ENCODE results near the gene AFAP1.

Gene AFAP1

GRCh38 chr4:7772711-7773385 lies 166.8 kb downstream of the AFAP1 start:
- TF ChIP-seq REST (IDR thresholded peaks at IDR 0.05; ENCODE audit: insufficient read depth in 1 of 2, low read depth in 2 of 2, low read length in 2 of 2), result no peak
- TF ChIP-seq TAF1 (IDR thresholded peaks at IDR 0.05; ENCODE audit: borderline replicate concordance, insufficient read depth, low read length), result no peak
- no peak for TF ChIP-seq POLR2AphosphoS5 (IDR thresholded peaks at IDR 0.05; ENCODE audit: low read depth, low read length)

DNA sequence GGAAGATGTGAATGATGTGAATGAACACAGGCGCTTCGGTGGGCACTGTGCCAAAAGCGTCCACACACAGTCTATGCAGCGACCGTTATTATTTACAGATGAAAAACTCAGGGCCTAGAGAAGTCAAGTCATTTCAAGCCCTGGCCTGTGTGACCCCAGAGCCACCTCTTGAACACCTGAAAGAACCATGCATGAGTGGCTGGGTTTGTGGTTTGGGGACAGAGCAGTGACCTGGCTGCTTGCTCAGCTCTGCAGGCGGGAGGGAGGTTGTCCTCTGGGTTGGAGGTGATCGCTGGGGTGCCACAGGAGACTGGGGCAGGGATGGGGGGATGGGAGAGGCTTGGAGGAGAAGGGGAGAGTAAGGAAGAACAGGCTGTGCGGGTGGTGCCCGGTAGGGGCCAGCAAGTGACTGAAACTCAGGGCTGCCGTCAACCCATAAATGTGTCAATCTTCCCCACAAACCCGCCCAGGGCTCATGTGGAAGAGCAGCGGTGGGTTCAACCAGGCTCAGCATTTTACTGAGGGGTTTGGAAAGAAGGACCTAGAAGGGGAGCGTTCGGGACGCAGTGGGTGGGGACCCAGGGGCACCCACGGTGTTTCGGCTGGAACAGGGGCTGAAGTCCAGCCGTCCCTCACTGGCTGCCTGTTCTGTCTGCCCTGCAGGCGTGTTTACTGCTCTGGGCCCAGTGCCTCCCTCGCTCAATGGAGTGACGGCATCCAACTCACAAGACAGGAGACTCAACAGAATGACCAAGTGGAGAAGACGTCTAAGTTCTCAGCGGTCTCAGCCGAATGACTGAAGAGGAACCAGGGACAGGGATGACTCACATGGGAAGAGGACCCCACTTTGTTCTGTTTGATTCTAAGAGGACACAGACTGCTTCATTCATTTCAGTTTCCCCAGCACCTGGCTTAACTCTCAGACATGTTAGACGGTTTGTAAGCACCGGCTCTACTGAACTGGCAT lies 167.8 kb downstream of the AFAP1 start:
- TF ChIP-seq TAF1 (IDR thresholded peaks at IDR 0.05; ENCODE audit: borderline replicate concordance, insufficient read depth, low read length) (no peak), REST (IDR thresholded peaks at IDR 0.05; ENCODE audit: insufficient read depth in 1 of 2, low read depth in 2 of 2, low read length in 2 of 2) (no peak), SIN3A (IDR thresholded peaks at IDR 0.05; ENCODE audit: borderline replicate concordance, insufficient read depth, low read length) (no peak), FOXP2 (optimal IDR thresholded peaks at IDR 0.05; ENCODE audit: borderline replicate concordance, extremely low read depth, extremely low read length, insufficient read depth) (peak; percentile 62), POLR2AphosphoS5 (IDR thresholded peaks at IDR 0.05; ENCODE audit: low read depth, low read length) (no peak)

DNA sequence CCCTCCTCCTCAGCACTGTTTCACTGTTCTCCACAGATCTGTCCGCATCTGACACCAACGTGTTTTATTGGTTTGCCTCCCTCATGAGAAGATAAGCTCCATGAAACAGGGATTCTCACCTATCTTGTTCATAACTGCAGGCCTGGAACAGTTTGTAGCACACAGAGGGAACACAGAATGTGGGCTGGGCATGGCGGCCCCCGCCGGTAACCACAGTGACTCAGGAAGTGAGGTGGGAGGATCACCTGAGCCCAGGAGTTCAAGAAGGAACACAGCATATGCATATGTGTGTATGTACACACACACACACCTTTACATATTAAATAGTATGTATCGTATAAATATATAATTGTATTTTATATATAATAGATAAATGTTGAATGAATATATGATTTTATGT lies 168.6 kb downstream of the AFAP1 start:
- TF ChIP-seq REST (IDR thresholded peaks at IDR 0.05; ENCODE audit: insufficient read depth in 1 of 2, low read depth in 2 of 2, low read length in 2 of 2), result no peak
- TF ChIP-seq FOXP2 (optimal IDR thresholded peaks at IDR 0.05; ENCODE audit: borderline replicate concordance, extremely low read depth, extremely low read length, insufficient read depth), result no peak
- TF ChIP-seq TAF1 (IDR thresholded peaks at IDR 0.05; ENCODE audit: borderline replicate concordance, insufficient read depth, low read length), result no peak
- no peak for TF ChIP-seq POLR2AphosphoS5 (IDR thresholded peaks at IDR 0.05; ENCODE audit: low read depth, low read length)
- no peak for TF ChIP-seq SIN3A (IDR thresholded peaks at IDR 0.05; ENCODE audit: borderline replicate concordance, insufficient read depth, low read length)

DNA sequence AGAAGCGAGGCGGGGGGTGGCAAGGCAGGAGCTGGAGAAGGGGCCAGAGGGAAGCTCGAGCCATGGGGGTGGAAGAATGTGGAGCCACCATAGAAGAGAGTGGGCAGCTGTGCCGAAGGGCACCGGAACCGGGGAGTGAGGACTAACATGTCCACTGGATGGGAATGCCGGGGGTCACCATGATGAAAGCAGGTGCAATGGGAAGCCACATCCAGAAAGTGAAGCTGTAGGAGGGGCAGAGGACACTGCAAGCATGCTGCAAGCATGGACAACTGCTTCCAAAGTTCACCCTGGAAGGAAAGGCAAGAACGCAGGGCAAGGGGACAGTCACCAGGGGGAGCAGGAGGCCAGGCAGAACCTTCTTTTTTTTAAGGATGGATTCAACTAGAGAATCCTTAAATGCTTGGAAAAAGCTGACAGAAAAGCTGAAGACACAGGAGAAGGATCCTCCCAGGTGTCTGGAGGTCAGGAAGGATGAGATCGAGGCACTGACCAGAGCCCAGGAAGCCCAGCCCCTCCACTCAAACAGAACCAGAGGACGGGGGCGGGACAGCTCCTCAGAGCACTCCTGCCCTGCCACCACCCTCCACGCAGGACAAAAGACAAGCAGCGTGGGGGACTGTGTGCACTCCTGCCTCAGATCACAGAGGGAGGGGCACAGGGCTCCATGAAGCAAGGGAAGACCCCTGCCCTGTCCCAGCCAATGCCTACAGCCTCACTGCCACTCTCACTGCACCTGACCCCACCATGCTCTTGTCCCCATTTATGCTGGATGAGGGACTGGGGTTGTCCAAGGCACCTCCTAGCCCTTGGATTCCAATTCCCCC lies 169.2 kb downstream of the AFAP1 start:
- TF ChIP-seq TAF1 (IDR thresholded peaks at IDR 0.05; ENCODE audit: borderline replicate concordance, insufficient read depth, low read length), result no peak
- no peak for TF ChIP-seq POLR2AphosphoS5 (IDR thresholded peaks at IDR 0.05; ENCODE audit: low read depth, low read length)
- TF ChIP-seq FOXP2 (optimal IDR thresholded peaks at IDR 0.05; ENCODE audit: borderline replicate concordance, extremely low read depth, extremely low read length, insufficient read depth), result no peak
- TF ChIP-seq SIN3A (IDR thresholded peaks at IDR 0.05; ENCODE audit: borderline replicate concordance, insufficient read depth, low read length), result no peak

Data from PFSK-1 (cell line).